Measurements from ENCODE around the gene CDC42SE1.

- TF ChIP-seq, protein P1, sequence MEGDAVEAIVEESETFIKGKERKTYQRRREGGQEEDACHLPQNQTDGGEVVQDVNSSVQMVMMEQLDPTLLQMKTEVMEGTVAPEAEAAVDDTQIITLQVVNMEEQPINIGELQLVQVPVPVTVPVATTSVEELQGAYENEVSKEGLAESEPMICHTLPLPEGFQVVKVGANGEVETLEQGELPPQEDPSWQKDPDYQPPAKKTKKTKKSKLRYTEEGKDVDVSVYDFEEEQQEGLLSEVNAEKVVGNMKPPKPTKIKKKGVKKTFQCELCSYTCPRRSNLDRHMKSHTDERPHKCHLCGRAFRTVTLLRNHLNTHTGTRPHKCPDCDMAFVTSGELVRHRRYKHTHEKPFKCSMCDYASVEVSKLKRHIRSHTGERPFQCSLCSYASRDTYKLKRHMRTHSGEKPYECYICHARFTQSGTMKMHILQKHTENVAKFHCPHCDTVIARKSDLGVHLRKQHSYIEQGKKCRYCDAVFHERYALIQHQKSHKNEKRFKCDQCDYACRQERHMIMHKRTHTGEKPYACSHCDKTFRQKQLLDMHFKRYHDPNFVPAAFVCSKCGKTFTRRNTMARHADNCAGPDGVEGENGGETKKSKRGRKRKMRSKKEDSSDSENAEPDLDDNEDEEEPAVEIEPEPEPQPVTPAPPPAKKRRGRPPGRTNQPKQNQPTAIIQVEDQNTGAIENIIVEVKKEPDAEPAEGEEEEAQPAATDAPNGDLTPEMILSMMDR (conservative IDR thresholded peaks at IDR 0.05; ENCODE audit: low read depth, low read length): no peak
- no peak for TF ChIP-seq EZH2 (IDR thresholded peaks at IDR 0.05; ENCODE audit: low read length, unreplicated experiment)
Measured at GRCh38 chr1:151007853-151008243, 51.6 kb downstream of the CDC42SE1 start.
